GM12872 (cell line): ENCODE data around the gene HSPB8.

Experiments
- CTCF ChIP-seq: IDR thresholded peaks from 3 replicates; pipeline ENCODE4 v1.5.1; 2011; ENCODE audit warnings: low read depth, mild to moderate bottlenecking, low read length, moderate library complexity; ENCODE audit not compliant: insufficient read depth

Gene HSPB8

GRCh38 chr12:119230807-119231206, 52.1 kb downstream of the HSPB8 start:
- TF ChIP-seq CTCF, result no peak

GRCh38 chr12:119231774-119232173, 53.0 kb downstream of the HSPB8 start:
- no peak for TF ChIP-seq CTCF

GRCh38 chr12:119235197-119235751, 56.5 kb downstream of the HSPB8 start:
- peak; percentile 7; the same call in 1 of the 3 replicates for TF ChIP-seq CTCF

- TF ChIP-seq CTCF, result no peak
Measured at GRCh38 chr12:119236372-119236771, 57.6 kb downstream of the HSPB8 start.

GRCh38 chr12:119239040-119239439, 60.3 kb downstream of the HSPB8 start:
- no peak for TF ChIP-seq CTCF

GRCh38 chr12:119241049-119241448, 62.3 kb downstream of the HSPB8 start:
- TF ChIP-seq CTCF, result no peak

GRCh38 chr12:119241580-119242169, 62.9 kb downstream of the HSPB8 start:
- TF ChIP-seq CTCF, result no peak
